AG04450 (cell line): Measurements from ENCODE around the gene TRIM41. TPM values are rescaled to one million over a fixed set of nuclear protein-coding genes. Genes with fewer than 3 reads are reported as not detected.

ENCODE experiments used
- CTCF ChIA-PET: fragments of 300-600, 350-600 bp; formaldehyde crosslinking; extraction: SDS; loops from one replicate; lab custom pipeline; 2022; ENCODE audit warnings: antibody characterized with exemption, inconsistent platforms; lab: Charles Lee
- POLR2A ChIA-PET: fragments of 350-600 bp; formaldehyde crosslinking; extraction: SDS; loops from one replicate; lab custom pipeline; 2021; ENCODE audit warnings: antibody characterized with exemption, inconsistent platforms; lab: Yijun Ruan, JAX
- DNase-seq: peaks from one replicate; pipeline ENCODE4 v3.0.0-alpha.2; 2011; ENCODE audit warnings: low read depth, low spot score
- H3K27ac ChIP-seq: one replicate; pipeline ENCODE4 v1.5.1; 2012; ENCODE audit warnings: low read depth, low read length, control low read depth
- H3K27me3 ChIP-seq: one replicate; pipeline ENCODE4 v1.6.0; 2012; ENCODE audit warnings: low read length; ENCODE audit not compliant: control insufficient read depth, insufficient read depth
- H3K4me3 ChIP-seq: 2 replicates; pipeline ENCODE4 v1.5.1; 2011; ENCODE audit warnings: mild to moderate bottlenecking, low read depth, low read length, control low read depth
- H3K9me3 ChIP-seq: 2 replicates; pipeline ENCODE4 v1.5.1; 2012; ENCODE audit warnings: low read length; ENCODE audit not compliant: control insufficient read depth, insufficient read depth
- CTCF ChIP-seq: IDR thresholded peaks from 2 replicates; pipeline ENCODE4 v1.5.1; 2011; ENCODE audit warnings: low read depth, low read length, control low read depth, inconsistent platforms
- polyA plus RNA-seq: library from polyadenylated mRNA; depleted of rRNA; stranded (reverse); fragments of >200 nt; gene quantifications from 2 replicates; pipeline ENCODE4 v1.2.3, GENCODE V29; 2011

TRIM41 gene
- polyA plus RNA-seq, 1 experiment, result 11.5 TPM

DNA sequence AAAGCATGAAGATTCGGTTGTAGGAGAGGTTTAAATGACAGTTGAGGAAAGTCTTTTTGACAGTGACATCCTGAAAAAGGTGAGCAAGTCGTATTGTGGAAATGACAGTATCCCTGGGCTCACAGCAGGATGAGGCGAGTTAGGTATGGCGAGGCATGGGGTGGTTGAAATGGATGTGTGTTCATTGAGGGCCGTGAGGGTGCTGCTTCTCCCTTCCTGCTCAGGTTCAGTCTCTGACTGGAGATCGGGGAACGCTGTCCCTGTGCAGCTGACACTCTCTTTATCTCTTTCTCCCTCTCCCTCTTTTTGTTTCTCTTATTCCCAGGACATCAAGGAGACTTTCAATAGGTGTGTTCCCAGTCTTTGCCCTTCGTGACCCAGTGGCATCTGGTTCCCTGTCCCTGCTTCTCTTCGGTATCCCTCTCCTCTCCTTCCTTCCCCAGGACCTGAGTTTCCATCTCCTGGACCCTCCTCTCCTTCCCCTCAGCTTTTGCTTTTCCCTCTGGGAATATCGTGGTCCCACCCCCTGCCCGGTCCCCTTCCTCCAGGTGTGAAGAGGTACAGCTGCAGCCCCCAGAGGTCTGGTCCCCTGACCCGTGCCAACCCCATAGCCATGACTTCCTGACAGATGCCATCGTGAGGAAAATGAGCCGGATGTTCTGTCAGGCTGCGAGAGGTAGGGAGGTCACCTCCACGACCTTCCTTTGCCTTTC is 10.2 kb downstream of the TRIM41 start:
- no peak for TF ChIP-seq CTCF
- Histone ChIP-seq H3K27ac (no peak overlapping the region), H3K9me3 (no peaks in the 10 kb centered on the region), H3K27me3 (no peaks in the 10 kb centered on the region), H3K4me3 (no peak overlapping the region)
- CTCF ChIA-PET, result no interaction called here
- no peak for DNase-seq
- POLR2A ChIA-PET, result interaction anchor here (0.6 to 2.8 kb wide), 2 partner anchors 9 to 45 kb away, joined by 6 to 15 read pairs; partner anchors contain the start of gene TRIM41

GRCh38 chr5:181233801-181234454 is 10.8 kb downstream of the TRIM41 start:
- CTCF ChIA-PET, result no interaction called here
- H3K9me3 ChIP-seq, result no peaks in the 10 kb centered on the region
- no peak overlapping the region for H3K27ac ChIP-seq
- POLR2A ChIA-PET, result interaction anchor here (2.8 kb wide), 1 partner anchor 10 kb away, joined by 15 read pairs; the partner anchor contains the start of gene TRIM41
- TF ChIP-seq CTCF, result no peak
- no peak for DNase-seq
- H3K4me3 ChIP-seq, result no peak overlapping the region
- H3K27me3 ChIP-seq, result no peaks in the 10 kb centered on the region

GRCh38 chr5:181234455-181235306 is 11.6 kb downstream of the TRIM41 start:
- Histone ChIP-seq H3K27ac (peak overlapping the region; percentile 47), H3K4me3 (no peak overlapping the region), H3K9me3 (no peaks in the 10 kb centered on the region), H3K27me3 (no peaks in the 10 kb centered on the region)
- CTCF ChIA-PET, result no interaction called here
- POLR2A ChIA-PET, result interaction anchor here (1.2 to 2.8 kb wide), 3 partner anchors 9 to 27 kb away, joined by 3 to 15 read pairs (median 7); partner anchors contain the start of genes RACK1 and TRIM41
- DNase-seq, result no peak
- no peak for TF ChIP-seq CTCF

DNA sequence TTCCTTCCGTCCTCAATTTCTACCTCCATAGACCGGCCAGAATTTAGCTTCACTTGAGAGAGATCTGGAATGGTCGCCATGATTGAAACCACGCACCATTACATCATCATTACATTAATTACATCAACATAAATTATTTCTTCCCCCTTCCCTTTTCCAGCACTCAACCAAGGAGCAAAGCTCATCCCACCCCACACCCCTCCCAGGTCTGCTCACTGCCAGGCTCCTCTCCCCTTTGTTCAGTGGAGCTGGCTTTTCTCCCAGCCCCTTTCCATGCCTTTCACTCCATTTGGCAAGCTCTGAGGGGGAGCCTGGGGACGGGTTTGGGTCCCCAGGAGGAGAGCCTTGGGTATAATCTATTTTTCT is 12.2 kb downstream of the TRIM41 start:
- Histone ChIP-seq H3K4me3 (no peak overlapping the region), H3K27ac (peak overlapping the region; percentile 39), H3K9me3 (no peaks in the 10 kb centered on the region), H3K27me3 (no peaks in the 10 kb centered on the region)
- ChIA-PET POLR2A (interaction anchor here (0.7 to 2.8 kb wide), 4 partner anchors 9 to 28 kb away, joined by 3 to 15 read pairs (median 5); partner anchors contain the start of genes RACK1 and TRIM41), CTCF (no interaction called here)
- no peak for TF ChIP-seq CTCF
- DNase-seq, result no peak
